ENCODE measurements around the gene MSMP.

Gene MSMP

DNA sequence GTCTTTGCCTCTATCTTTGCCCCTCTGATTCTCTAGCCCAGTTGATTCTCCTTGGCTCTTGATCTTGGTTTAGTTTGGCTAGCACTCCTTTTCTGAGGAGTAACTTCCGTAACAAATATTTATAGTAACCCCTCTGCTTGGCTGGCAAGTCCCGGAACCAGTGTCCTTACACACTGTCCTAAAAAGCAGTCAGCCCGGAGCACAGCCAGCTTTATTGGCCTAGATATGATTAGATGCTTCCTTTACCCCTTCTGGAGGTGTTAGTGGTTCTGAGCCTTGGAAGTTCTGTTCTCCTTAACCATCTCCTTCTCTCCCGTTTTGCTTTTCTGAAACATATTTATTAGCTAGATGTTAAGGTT is 17.0 kb upstream of the MSMP start:
- no peak for DNase-seq (ENCODE audit: low read depth)

DNA sequence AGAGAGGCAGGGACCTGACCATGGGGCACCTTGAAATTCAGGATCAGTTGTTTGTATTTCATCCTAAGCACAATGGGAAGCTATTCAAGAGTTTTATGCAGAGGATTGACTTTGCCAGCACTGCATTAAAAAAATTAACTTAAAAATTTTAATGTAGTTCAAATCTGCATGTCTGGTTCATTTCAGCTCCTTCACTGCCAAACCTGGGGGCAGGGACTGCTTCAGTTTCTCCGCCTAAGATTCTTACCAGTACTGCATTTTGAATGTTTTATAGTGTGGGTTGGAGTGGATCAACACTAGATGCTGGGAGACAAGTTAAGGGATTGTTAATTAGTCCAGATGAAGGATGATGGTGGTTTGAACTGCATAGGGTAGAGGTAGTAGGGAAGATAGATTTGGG is 15.7 kb upstream of the MSMP start:
- no peak for DNase-seq (ENCODE audit: low read depth)

DNA sequence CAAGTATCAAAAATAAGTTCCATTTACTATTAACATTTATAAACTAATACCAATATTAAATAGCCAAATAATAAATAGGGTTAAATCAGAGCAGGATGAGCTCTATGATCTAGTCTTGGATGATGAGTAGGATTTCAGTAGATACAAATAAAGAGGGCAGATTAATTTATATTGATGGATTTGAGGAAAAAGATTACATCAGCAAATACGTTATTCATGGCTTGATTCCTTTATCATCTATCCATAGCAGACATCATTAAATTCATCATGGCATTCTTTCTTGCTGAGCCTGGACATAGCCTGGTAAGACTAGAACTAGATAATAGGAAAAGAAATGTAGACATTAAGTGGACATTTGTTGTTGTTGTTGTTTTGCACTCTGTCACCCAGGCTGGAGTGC is 13.4 kb upstream of the MSMP start:
- no peak for DNase-seq (ENCODE audit: low read depth)

DNA sequence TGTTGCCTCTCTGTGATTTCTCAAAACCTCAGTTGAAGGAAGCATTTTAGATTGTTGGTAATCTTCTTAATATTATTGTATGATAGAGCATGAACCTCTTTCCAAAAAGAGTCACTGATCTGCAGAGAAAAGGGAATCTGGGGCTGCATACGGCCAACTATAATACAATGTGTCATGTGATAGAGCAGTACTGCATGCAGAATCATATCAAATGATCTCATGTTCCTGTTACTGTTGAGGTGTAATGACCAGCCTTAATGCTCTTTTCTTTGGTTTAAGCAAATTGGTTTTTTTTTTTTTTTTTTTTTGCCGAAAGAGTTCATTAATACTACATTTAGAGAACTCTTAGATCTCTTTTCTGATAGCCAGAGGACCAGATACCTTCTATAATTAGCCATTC is 12.9 kb upstream of the MSMP start:
- DNase-seq (ENCODE audit: low read depth) = no peak

DNA sequence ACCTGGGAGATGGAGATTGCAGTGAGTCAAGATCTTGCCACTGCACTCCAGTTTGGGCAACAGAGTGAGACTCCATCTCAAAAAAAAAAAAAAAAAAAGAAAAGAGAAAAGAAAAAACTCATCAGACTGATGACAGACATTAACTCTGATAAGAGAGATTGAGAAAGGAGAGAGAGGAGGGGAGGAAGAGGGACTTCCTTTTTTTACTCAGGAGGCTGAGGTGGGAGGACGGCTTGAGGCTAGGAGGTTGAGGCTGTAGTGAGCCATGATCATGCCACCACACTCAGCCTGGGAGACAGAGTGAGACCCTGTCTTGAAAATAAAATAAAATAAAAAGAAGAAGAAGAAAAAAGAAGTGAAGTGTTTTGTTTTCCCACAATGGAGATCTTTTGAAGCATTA is 9.7 kb upstream of the MSMP start:
- DNase-seq (ENCODE audit: low read depth) = no peak

DNA sequence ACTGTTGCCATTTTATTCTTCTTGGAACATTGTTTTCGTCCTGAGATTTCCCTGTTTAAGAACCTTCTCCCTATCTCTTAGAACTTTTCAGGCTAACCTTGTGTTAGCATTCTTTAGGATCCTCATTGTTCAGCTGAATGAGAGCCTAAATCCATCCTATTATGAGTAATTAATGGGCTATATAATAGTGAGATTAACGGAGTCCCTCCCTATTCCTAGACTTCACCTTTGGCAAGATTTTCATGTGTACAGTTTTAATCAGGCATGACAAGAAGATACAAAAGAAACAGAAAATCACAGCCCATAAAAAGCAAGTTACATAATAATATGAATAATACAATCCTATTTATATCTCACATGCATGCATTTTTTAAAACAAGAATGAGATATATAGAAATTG is 9.1 kb upstream of the MSMP start:
- DNase-seq (ENCODE audit: low read depth) = no peak

DNA sequence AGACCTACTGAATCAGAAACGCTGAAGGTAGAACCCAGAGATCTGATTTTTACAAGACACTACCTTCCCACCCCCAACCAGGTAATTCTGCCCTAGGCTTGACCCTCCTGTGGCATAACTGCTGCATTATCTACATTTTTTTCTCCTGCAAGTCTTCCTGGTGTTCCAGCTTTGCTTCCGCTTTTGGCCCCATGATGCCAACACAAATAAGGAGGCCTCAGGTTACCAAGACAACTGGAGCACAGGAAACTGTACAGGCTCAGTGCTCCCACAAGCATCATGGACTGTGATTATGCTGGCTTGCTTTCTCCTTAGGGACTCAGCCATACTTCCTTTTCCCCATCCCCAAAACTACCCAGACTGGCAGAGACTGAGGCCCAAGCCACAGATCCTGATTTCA is 6.6 kb upstream of the MSMP start:
- DNase-seq (ENCODE audit: low read depth) = peak; percentile 76

DNA sequence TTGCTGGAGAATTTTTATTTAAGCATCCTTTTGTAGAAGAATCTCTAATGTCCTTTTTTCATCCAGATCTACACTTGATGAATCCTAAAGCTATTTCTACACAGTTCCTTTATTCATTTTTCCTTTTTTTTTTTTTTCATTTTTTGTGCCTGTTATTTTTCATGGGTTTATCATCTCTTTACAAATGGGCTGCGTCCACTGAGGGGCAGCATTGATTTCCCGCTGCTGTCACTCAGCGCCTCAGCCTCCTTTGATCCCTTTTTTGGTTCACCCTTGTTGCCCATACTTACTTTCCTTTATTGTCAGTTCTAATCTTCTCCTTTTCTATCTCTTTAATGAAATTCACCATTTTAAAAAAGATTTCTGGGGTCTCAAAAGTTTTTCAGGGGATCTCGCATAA is 5.7 kb upstream of the MSMP start:
- DNase-seq (ENCODE audit: low read depth) = no peak

DNA sequence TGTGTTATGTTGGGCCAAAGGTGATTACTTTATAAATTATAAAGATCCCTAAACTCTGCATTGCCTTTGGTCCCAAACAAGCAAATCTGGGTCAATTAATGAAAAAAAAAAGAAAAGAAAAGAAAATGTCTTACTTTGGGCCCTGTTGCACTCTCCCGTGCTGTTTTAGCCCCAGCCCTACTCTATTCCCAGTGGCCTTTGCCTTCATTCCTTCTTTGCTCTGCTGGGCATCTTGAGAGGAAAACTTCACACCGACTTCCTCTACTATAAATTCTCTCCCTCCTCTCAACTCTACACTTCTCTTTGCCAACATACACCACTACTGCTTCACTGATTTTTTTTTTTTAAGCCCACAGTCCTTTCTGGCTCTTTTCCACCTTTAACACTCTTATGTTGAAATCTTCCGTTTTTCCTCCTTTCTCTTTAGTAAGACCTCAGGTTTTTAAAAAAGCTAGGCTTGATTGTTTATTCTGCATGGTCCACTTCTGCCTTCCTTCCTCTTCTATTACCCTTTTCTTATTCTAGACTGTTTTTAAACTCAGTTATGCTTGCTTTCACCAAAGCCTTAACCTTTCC is 4.5 kb upstream of the MSMP start:
- DNase-seq (ENCODE audit: low read depth) = no peak

DNA sequence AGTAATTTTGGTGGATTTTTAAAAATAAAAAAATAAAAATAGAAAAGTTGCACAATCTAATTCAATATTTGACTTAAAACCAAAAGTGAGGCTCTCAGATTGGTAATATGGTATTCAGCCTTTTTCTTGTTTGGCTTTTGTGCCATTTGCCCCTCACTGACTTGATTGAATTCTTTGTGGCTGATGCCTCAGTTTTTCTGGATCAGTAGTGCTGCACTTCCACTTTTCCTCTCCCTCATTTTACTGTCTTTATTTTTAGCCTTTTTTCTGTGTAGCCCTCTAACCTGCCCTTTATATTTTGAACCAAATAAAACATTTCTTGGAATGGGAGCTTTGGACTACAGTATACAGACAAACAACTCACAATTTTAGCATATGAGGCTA is 3.8 kb upstream of the MSMP start:
- no peak for DNase-seq (ENCODE audit: low read depth)

DNA sequence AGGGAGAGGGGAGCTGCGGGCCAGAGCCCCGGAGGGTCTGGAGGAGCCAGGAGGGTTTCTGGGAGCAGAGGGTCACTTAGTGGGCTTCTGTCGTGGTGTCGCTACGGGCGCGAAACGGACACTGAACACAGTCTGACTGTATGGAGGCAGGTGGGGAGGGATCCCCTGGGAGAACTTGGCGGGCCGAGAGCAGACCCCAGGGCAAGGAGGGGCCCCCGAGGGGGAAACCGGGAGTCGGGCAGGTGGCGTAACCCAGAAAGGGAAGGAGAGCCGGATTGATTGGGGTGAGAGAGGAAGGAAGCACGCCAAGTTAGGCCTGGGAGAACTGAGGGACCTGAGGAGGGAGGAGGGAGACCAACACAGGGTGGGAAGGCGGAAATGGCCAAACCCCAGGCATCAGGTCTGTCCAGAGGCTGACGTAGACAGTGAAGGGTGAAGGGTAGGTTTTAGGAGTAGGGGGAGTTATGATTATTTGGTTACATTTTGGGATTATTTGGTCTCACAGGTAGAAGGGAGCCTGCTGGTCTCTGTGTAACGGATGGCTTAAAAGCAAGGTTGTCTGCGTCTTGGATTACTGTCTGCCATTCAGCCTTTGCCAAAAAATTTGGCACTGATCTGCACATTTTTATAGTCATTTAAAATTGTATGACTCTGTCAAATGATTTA is 3.3 kb upstream of the MSMP start:
- no peak for DNase-seq (ENCODE audit: low read depth)

DNA sequence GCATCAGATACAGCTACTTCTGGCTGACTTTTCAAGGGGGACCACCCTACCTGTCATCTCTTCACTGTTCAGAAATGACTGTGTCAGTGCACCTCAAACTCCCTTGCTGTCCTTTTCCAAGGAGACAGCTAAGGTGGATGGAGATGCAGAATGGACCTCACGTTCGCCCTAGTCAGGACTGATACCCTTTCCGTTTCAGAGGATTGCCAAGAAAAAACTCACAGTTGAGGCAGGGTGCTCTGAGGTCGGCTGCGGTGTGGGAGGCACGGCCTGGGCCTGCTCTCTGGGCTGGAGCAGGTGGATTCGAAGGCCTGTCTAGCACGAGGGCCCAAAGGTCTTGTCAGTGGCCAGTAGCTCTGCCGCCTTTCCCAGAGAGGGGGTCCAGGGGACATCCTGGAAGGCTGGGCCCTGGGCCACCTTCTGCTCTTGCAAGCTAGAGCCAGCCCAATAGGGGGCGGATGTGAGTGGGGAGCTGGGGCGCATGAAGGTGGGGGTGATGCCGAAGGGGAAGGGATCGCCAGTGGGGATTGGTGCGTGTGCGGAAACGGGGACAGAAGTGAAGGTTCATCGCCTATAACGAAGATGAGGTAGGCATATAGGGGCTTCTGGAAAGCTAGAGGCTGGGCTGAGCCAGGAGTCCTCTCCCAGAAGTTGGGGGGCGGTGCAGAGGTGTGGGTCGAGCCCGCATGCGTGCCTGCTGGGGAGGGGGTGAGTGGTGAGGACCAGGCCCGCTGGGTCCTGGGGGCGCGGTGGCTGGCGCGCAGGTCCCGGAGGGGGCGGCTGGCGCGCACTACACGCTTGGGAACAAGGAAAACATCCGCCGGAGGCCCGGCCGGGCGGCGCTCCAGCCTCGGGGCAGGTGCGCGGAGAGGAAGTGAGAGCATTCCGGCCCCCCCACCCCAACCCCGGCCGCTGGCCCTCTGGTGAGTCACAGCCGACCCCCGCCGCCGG is 2.5 kb upstream of the MSMP start:
- DNase-seq (ENCODE audit: low read depth) = no peak

DNA sequence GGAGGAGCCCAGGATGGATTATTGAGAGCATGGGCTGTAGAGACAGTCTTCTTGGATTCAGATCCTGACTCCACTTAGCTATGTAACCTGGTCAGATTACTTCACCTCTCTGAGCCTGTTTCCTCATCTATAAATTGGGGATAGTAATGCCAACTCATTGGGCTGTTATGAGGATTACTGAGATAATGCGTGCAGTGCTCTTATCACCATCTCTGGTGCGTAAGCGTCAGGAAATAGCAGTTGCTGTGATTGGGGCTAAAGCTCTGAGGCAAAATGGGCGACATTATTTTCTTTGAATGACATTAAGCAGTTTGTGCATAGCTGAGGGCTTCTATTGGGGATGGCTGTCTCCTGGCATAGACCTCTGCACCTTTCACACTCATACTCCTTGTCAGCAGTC is 995 bp upstream of the MSMP start:
- DNase-seq (ENCODE audit: low read depth) = no peak

DNA sequence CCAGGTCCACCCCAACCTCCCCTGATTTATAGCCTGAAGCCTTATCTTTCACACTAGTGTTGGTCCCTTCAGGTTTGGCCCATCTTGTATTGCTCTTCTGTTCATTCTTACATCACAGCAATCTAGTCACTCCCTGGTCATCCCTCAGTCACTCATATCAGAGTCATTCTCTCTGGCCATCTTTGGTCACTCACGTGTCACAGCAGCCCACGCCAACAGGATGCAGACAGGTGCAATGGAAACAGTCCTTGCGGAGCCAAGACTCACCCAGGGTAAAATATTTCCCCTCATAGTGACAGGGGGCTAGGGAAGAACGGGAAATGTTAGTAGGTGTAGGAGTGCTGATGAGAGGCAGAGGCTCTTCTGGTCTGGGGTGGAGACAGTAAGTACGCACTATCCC is 610 bp downstream of the MSMP start:
- DNase-seq (ENCODE audit: low read depth) = no peak

DNA sequence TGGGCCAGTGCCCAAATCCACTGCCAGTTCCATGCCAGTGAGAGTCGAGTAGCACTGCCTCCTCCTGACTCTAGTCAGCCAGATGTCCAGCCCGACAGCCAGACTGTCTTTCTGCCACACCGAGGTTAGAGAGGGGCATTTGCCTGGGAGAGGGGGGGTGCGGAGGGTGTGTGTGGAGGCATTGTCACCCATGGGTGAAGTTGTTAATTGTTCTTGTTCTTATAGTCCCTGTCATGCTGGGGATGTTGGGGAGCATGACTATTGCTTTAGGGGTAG is 3.9 kb downstream of the MSMP start:
- DNase-seq (ENCODE audit: low read depth) = no peak

DNA sequence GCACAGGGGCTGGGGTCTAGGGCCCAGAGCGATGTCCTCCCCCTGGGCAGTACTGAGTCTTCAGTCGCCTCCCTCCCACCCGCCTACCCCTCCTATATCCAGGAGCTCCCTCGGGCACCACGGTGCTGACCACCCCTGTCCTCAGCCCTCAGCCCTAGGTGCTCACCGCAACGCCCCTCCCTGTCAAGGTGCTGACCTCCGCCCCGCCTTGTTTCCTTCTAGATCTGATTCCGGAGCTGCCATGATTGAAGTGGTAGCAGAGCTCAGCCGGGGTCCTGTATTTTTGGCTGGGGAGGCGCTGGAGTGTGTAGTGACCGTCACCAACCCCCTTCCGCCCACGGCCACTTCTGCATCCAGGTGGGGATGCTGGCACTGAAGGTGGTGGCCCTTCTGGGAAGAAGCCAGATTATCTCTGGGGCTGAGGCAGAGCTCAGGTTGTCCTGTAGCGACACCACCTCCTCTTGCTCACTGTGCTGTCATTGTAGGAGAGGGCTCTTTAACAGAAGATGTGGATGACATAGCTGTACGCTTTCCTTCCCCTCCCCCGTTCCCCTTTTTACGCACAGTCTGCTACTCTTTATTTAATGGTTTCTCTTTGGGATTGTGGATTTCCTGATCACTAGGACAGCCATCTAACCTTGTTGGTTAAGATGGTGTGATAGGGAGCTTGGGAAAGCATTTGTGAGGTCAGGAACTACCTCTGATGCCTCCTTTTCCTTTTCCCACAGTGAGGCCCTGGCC is 4.4 kb downstream of the MSMP start:
- no peak for DNase-seq (ENCODE audit: low read depth)

DNA sequence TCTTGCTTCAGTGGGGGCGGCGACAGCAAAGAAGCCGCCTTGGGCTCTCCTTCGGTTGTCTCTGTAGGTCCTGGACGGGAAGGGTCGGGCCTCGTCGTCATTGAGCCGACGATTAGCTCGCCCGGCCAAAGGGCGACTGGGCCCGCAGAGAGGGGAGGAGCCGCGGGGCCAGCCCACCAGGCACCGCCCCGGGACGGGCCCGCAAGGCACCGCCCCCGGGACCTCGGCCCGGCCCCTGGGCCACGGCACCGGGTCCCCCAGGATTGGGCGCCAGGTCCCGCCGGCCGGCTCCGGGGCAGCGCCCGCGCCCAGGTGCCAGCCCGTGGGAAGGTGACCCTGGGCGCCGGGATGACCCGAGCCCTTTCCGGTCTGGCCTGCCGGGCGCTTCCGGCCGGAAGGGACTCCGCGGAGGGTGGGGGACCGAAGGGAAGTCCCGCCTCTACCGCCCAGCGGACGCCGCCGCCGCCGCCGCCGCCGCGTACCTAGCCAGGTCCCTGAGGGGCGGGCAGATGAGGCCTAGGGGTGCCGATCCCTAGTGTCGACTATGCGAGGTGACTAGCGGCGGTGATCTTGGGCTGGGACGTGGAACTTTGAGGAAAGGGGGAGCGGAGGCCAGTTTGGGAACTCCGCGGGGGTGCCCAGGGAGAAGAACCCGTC is 5.1 kb downstream of the MSMP start, which contains the start of the genes GBA2 and RGP1:
Gene GBA2, minus strand, starts transcription at position 371 of the 657 bp plus-strand sequence. CDS start 524 bp downstream, outside the sequence.
Gene RGP1, plus strand, starts transcription at position 430 of the 657 bp plus-strand sequence. CDS start 469 bp downstream, outside the sequence.
- no peak for DNase-seq (ENCODE audit: low read depth)

DNA sequence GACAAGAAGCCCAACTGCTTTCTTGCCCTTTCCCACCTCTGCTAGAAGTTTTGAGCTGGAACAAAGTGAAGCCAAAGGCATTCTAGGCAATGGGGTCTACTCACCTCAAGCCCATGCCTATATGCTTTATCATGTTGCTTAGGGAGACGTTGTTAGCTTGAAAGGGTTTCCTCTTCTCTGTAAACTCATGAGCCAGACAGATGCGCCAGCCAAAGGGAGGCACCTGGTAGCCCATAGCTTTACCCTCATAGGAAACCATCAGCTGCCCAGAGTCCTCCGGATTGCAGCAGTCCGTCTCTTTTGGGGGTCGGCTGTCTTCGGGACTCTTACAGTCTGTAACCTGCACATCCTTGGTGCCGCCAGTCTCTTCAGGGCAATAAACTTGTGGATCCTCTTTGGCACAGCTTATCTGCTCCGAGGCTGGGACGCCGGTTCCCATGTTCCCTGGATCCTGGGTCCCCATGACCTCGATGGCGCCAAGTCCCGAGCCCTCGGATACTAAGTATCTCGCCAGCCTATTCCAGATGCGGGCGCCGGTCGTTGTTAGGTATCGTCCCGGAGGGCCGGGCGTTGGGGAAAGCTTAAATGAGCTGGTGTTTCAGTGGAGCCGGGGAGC is 5.7 kb downstream of the MSMP start:
- DNase-seq (ENCODE audit: low read depth) = no peak

DNA sequence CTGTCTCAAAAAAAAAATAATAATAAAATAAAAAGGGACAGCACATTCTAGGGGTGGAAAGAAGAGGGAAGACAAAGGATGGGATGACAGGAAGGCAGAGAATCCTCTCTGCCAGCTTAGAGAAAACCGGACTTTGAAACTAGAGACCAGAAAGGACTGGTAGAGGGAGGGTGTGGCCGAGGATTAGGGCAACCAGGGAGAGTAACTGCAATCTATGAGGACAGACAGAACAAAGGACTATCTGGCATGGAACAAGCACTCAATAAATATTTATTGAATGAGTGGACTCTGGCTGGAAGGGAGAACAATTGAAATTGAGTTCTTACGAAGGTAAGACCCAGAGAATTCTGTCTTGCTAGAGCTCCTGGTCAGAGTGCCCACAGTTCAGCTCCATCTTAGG is 7.5 kb downstream of the MSMP start:
- DNase-seq (ENCODE audit: low read depth) = no peak

DNA sequence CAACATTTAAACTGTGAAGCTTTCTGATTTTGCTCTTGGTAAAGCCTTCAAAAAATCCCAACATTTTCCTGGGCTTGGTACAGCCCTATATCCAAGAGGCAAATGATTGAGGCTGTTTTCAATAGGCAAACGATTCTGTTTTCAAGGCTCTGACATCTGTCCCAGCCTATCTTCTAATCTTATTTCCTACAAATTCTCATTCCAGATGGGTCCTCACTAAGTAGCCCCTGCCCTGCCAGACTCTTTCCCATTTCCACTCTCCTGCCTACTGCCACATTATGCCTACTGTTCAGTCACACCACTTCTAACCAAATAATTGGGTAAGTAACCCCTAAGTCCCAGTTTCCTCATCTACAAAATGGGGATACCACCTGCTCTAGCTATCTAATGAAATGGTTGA is 8.5 kb downstream of the MSMP start:
- no peak for DNase-seq (ENCODE audit: low read depth)

DNA sequence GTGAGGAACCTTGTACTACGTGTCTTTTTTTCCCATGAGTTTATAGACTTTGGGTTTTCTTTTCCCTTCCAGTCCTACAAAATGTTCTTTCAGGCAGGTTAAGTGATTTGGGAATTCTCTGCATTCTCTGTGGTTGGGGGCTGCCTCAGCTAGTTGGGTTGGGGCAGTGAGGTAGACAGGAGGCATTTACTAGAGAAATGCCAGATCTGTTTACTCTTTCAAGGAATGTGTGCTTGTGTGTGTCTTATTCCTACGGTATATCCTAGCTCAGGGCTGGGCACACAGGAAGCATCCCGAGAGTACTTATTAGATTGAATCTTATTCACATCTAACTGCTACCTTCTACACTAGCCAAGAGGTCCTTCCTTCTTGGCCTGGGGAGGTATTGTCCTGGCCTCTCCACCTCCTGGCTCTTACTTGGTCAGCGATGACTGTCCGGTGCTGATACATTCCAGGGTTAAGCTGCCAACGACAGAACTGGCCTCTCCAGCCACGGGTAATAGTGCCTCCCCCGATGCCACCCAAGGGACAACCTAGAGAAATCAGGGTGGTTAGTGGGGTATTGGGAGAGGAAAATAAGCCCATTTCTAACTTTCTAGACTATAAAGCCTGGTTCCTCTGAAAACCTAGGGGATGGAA is 10.1 kb downstream of the MSMP start:
- DNase-seq (ENCODE audit: low read depth) = no peak

Data from stromal cell of bone marrow (primary cell).